HG03432 (cell line): Measurements from ENCODE around the gene OPN4.

Source experiments
- ATAC-seq: cut with Tn5 transposase; IDR thresholded peaks from one replicate; pipeline ENCODE4 v1.9.1; 2021; ENCODE audit warnings: mild to moderate bottlenecking, moderate library complexity; ENCODE audit not compliant: unreplicated experiment

Gene OPN4

GRCh38 chr10:86662186-86663045 lies 8.1 kb downstream of the OPN4 start:
- ATAC-seq, result no peak

- no peak for ATAC-seq
Measured at GRCh38 chr10:86663046-86663345, 8.6 kb downstream of the OPN4 start.

- ATAC-seq, result no peak
Measured at GRCh38 chr10:86663576-86664339, 9.4 kb downstream of the OPN4 start.

GRCh38 chr10:86664341-86665217 lies 10.2 kb downstream of the OPN4 start:
- ATAC-seq, result no peak

- no peak for ATAC-seq
Measured at GRCh38 chr10:86665218-86665607, 10.9 kb downstream of the OPN4 start.

- ATAC-seq, result no peak
Measured at GRCh38 chr10:86665868-86666267, 11.5 kb downstream of the OPN4 start.

GRCh38 chr10:86666538-86666937 lies 12.2 kb downstream of the OPN4 start:
- no peak for ATAC-seq

GRCh38 chr10:86667421-86668181 lies 13.3 kb downstream of the OPN4 start:
- no peak for ATAC-seq

- ATAC-seq, result peak; percentile 76
Measured at GRCh38 chr10:86668297-86669165, 14.2 kb downstream of the OPN4 start, which contains the start of gene LDB3. Gene LDB3 (plus strand): TSS chr10:86668511. CDS start chr10:86668692, 181 bp downstream.

- no peak for ATAC-seq
Measured at GRCh38 chr10:86670290-86670811, 16.0 kb downstream of the OPN4 start.

- no peak for ATAC-seq
Measured at GRCh38 chr10:86670876-86671275, 16.5 kb downstream of the OPN4 start.

GRCh38 chr10:86671419-86671818 lies 17.1 kb downstream of the OPN4 start:
- no peak for ATAC-seq

GRCh38 chr10:86671985-86672710 lies 17.8 kb downstream of the OPN4 start:
- ATAC-seq, result no peak

- no peak for ATAC-seq
Measured at GRCh38 chr10:86673216-86673826, 19.0 kb downstream of the OPN4 start.

- ATAC-seq, result no peak
Measured at GRCh38 chr10:86673827-86674581, 19.7 kb downstream of the OPN4 start.

GRCh38 chr10:86674912-86675311 lies 20.6 kb downstream of the OPN4 start:
- no peak for ATAC-seq

GRCh38 chr10:86677374-86677773 lies 23.0 kb downstream of the OPN4 start:
- no peak for ATAC-seq
